GM21786 (cell line): ENCODE results near the gene B4GAT1.
"Not testable (repeated sequence)": the region's sequence is repeated elsewhere in the genome, so short reads cannot be mapped to it uniquely, and the experiment has no call there.

Experiments used
- ATAC-seq: cut with Tn5 transposase; IDR thresholded peaks from one replicate; pipeline ENCODE4 v1.9.1; 2021; ENCODE audit not compliant: unreplicated experiment

B4GAT1 gene

GRCh38 chr11:66363805-66364535, 16.5 kb upstream of the B4GAT1 start:
- no peak for ATAC-seq

DNA sequence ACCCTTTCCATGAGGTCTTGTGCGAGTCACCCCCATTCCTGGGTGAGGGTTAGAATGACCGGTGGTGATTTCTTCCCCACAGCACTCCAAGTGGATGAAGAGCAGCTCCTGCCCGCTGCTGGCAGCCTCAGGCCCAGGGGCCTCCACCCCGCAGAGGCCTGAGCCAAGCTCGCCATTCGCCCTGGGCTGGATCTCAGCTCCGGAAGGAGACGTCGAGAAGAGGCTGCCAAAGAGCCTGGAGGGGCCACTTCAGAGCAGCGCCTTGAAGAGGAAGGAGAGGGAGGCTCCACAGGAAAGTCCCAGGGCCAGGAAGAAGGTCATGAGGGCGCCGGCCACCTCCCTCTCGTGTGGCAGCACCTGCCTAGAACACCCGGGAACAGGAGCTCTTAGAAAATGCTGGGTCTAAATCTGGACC, 15.8 kb upstream of the B4GAT1 start:
- ATAC-seq: no peak

- no peak for ATAC-seq
These were observed 15.2 kb upstream of the B4GAT1 start for GRCh38 chr11:66362481-66363147.

DNA sequence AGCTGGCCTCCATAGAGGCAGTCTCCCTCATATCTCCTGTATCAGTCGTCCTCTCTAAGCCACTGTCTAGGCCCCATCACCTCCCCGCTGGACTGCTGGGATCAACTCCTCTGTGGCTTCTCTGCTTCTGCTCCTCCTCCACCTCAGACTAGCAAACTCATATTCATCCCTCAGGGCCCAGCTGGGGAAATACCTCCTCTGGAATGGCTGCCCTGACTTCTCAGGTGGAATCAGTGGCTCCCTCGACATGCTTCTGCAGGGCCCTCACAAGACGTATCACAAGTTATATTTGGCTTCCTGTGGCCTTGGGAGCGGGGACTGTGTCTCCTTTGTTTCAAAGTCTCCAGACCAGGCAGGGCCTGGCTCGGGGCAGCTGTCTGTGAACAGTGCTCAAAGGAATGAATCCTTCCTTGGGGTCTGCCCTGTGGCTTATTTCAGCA, 14.1 kb upstream of the B4GAT1 start:
- ATAC-seq: no peak

DNA sequence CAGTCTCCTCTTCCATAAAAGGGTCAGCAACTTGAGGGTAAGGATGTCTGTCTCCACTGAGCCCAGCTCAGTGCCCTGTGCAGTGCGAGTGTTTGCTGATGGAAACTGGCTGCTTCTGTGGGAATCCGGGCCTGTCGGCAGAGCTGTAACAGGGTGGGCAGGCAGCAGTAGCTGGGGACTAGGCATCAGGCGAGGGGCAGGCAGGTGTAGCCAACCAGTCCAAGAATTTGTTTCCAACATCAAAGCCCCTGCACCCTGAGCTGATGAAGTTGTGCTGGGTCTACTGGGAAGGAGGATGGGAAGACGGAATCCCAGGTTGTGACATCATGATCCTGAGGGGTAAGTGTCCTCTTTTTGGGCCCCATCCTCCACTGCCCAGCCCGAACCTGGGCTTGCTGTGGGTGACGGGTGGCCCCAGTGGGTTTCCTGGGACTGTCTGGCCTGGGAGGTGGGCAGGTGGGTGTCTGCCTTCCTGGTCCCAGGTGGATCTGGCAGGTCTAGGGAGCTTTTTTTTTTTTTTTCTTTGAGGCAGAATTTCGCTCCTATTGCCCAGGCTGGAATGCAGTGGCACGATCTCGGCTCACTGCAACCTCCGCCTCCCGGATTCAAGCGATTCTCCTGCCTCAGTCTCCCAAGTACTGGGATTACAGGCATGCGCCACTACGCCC, 13.1 kb upstream of the B4GAT1 start:
- ATAC-seq: no peak

DNA sequence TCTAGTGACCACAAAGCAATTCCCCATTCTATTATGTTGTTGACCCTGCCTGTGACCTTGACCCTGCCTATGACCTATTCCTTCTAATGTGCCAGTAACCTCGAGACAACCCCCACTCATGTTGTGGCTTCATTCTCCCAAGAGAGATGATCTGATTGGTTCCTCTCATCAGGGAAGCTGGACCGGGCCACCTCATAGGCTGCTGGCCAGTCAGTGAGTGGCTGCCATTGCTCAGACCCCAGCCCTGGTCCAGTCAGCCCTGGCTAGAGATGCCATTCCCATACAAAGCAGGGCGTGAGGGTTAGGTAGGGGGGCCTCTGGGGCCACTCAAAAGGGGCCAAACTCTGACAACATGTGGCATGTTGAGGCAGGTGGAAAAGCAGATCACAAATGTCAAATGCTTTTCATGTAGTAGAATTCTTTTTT, 12.2 kb upstream of the B4GAT1 start:
- ATAC-seq: no peak

- ATAC-seq: not testable (repeated sequence)
These were observed 3.3 kb upstream of the B4GAT1 start for GRCh38 chr11:66350560-66351235.

GRCh38 chr11:66349084-66349386, 1.6 kb upstream of the B4GAT1 start:
- ATAC-seq: no peak

- no peak for ATAC-seq
These were observed 679 bp downstream of the B4GAT1 start for GRCh38 chr11:66346476-66347424.

- ATAC-seq: no peak
These were observed 2.1 kb downstream of the B4GAT1 start for GRCh38 chr11:66345316-66345649.

GRCh38 chr11:66344550-66345315, 2.7 kb downstream of the B4GAT1 start, which contains the start of gene BRMS1:
BRMS1 (minus strand) TSS chr11:66345104; CDS start chr11:66342234, 2,870 bp downstream.
- ATAC-seq: peak; percentile 70

DNA sequence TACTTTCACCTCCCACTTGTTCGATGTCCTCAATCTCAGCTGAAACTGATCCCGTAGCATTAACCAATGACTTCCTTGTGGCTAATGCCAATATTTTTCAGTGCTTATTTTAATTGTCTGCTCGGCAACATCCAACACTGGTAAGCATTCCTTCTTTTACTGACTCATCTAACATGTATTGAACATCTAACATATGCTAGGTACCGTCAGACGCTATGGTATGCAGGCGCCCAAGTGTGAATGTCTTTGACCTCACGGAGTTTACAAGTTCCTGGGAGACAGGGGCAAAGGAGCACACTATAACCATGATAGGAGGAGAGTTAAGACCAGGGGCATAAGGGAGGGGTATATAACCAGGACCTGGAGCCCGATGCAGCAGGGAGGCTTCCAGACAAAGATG, 4.3 kb downstream of the B4GAT1 start:
- no peak for ATAC-seq

- ATAC-seq: no peak
These were observed 5.8 kb downstream of the B4GAT1 start for GRCh38 chr11:66341502-66342126.

- ATAC-seq: no peak
These were observed 6.6 kb downstream of the B4GAT1 start for GRCh38 chr11:66340596-66341501.

- no peak for ATAC-seq
These were observed 7.5 kb downstream of the B4GAT1 start for GRCh38 chr11:66339686-66340483.

GRCh38 chr11:66339162-66339675, 8.2 kb downstream of the B4GAT1 start:
- ATAC-seq: no peak
